HG02973 (cell line): ENCODE data around the gene GNPTG.

ENCODE experiments used
- ATAC-seq: cut with Tn5 transposase; IDR thresholded peaks from one replicate; pipeline ENCODE4 v1.9.1; 2021; ENCODE audit warnings: moderate library complexity; ENCODE audit not compliant: unreplicated experiment

The GNPTG gene

GRCh38 chr16:1346422-1347285 is 5.1 kb upstream of the GNPTG start:
- no peak for ATAC-seq

DNA sequence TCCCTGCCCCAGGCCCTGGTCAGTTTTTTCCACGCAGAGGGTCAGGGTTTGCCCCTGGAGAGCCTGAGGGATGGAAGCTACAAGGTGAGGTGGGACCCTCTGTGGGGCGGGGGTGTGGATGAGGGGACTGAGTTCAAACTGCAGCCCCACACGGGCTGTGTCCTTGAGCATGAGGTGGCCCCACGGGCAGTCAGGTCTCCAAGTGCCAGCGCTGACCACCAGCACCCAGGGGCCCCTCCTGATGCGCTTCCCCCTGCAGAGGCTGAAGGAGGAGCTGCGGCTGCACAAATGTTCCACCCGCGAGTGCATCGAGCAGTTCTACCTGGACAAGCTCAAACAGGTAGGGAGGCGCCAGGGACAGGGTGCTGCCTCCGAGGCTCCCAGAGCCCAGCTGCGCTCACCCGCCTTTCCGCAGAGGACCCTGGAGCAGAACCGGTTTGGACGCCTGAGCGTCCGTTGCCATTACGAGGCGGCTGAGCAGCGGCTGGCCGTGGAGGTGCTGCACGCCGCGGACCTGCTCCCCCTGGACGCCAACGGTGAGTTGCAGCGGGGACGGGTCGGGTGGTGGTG is 4.4 kb upstream of the GNPTG start:
- ATAC-seq, result no peak

- ATAC-seq, result no peak
Measured at GRCh38 chr16:1347962-1348361, 3.8 kb upstream of the GNPTG start.

DNA sequence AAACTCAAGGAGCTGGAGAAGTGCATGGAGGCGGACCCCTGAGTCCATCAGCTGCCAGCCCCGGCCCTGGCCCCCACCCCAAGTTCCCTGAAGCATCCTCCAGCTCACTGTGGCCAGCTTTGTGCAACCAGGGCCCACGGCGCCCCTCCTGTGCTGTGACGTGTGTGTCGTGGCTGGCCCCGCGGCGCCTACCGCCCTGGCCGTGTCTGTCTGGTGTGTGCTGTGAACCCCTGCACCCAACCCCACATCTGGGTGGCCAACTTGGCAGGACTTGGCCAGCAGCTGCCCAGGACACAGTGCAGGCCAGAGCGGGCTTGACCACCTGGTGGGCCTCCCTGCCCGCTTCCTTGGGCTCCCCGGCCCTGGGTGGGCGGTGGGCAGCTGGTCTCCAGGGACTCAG is 3.3 kb upstream of the GNPTG start:
- no peak for ATAC-seq

DNA sequence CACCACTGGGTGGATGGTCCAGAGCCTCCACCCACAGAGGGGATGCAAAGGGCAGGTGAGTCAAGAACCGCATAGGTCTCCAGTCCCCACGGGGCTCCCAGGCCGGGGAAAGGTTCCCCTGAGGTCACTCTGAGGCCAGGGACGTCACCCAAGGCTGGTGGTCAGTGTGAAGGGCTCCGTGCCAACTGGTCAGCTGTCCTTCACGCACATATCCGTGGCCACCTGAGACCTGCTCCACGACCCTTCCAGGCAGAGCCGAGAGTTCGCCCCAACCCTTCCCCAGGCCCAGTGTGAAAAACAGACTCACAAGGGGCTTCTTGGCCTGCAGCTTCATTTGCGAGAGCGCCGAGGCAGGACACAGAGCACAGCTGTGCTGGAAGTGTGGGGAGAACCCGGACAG is 2.8 kb upstream of the GNPTG start:
- no peak for ATAC-seq

DNA sequence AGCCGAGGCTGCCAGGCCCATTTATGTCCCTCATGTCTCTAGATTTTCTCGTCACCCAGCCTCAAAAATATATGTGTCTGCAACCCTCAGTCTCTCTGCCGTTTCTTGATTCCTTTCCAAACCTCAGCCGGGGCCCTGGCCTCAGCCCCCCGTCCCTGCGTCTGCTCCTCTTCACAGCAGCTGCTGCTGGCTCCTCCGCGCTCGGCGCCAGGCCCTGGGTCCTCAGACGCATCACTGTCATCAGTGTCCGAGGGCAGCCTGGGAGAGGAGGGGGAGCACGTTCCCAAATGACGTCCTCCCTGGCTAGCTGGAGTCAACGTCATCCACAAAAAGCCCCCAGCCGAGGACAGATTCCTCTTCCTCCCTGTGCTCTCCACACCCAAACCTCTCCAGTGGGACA is 2.4 kb upstream of the GNPTG start:
- ATAC-seq, result no peak

GRCh38 chr16:1349951-1350350 is 1.8 kb upstream of the GNPTG start:
- no peak for ATAC-seq

GRCh38 chr16:1350691-1351090 is 1.0 kb upstream of the GNPTG start:
- no peak for ATAC-seq

GRCh38 chr16:1351215-1351581 is 533 bp upstream of the GNPTG start:
- ATAC-seq, result no peak

DNA sequence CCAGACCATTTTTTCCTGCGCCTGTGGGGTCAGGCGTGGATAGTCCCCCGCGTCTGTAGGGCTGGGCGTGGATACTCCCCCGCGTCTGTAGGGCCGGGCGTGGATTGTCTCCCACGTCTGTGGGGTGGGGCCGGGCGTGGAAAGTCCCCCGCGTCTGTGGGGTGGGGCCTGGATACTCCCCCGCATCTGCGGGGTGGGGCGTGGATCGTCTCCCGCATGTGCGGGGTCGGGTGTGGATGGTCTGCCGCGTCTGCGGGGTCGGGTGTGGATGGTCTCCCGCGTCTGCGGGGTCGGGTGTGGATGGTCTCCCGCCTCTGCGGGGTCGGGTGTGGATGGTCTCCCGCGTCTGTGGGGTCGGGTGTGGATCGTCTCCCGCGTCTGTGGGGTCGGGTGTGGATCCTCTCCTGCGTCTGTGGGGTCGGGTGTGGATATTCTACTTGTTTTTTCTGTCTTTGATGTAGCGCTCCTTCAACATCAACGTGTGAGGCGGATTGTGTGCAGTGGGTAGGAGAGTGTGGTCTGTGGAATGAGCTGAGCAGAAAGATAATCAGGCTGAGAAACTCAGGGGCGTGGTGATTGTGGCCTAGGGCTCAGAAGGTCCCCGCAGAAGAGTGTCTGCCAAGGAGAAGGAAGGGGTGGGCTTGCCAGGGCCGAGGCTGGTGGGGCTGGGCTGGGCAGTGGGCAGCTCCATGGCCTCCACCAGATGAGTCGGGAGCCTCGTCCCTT is 3.2 kb downstream of the GNPTG start:
- ATAC-seq, result no peak

DNA sequence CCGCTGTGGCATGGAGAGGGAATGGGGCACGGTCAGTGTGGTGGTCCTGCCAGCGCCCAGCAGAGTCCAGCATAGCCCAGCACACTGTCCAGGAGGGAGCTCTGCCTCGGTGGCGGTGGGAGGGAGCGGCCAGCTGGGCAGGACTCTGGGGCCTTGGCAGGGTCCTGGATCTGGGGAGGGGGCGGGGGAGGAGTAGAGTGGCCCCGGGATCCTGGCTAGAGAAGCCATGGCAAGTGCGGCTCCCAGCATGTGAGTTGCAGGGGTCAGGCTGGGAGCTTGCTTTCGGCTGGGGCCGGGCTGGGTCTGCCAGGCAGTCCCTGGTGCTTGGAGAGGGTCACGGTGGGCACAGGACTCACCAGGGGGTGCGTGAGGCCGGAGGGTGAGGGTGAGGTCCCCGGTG is 3.9 kb downstream of the GNPTG start:
- ATAC-seq, result no peak

DNA sequence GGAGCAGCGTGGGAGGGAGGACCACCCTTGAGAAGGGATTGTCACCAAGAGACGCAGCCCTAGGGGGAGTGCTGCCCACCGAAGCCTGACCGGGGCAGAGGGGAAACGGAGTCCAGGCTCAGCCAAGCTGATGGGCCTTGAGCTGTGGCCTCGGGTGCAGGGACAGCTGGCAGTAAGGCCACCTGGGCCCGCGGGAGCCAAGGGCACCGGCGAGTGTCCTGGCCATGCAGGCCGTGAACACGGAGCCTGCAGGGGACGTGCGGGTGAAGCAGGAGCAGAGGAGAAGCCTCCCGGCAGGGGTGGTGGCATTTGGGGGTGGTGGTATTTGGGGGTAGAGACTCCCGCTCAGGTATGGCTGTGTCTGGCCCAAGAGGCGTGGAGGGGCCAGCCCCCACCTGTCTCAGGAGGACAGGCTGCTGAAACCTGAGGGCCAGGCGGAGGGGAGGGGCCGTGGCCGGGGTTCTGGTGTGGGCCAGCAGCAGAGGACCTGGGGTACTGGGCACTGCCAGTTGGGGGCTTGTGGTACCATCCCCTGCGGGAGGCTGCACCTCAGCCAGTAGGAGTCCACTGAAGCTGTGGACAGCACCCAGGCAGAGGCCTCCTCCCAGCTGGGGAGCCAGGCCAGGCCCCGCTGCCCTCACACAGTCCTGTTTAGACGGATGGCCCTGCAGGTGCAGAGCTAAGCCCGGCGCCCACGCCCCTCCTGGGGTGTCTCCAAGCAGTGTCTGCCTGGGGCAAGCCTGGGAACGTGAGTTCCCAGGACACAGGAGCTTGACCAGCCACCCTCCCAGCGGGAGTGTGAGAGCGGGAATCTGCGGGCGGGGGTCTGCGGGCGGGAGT is 4.5 kb downstream of the GNPTG start:
- no peak for ATAC-seq

DNA sequence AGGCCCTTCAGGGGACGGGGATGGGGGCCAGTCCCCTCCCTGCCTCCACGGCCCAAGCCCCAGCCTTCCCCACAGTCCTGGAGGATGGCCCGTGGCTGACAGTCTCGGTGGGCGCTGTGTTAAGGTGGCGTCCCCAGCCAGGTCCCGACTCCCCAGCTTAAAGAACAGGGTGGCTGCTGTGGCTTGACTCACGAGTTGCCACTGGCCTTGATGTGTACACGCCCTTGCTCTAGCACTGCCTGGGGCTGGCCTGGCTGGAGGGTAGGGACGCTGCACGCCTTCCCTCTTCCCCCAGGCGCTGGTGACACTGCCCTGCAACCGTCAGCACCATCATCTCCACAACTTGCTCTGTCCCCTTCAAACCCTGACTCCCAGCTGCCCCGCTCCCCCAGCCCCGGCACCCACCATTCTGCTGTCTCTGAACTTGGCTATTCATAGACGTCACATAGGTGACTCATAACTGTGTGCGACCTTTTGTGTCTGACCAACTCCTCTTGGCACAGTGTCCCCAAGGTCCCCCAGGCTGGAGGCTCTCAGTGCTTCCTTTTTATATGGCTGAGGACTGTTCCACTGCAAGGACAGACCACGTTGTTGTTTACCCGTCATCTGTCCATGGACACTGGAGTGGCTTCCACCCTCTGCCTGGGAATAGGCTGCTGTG is 6.3 kb downstream of the GNPTG start:
- ATAC-seq, result no peak

DNA sequence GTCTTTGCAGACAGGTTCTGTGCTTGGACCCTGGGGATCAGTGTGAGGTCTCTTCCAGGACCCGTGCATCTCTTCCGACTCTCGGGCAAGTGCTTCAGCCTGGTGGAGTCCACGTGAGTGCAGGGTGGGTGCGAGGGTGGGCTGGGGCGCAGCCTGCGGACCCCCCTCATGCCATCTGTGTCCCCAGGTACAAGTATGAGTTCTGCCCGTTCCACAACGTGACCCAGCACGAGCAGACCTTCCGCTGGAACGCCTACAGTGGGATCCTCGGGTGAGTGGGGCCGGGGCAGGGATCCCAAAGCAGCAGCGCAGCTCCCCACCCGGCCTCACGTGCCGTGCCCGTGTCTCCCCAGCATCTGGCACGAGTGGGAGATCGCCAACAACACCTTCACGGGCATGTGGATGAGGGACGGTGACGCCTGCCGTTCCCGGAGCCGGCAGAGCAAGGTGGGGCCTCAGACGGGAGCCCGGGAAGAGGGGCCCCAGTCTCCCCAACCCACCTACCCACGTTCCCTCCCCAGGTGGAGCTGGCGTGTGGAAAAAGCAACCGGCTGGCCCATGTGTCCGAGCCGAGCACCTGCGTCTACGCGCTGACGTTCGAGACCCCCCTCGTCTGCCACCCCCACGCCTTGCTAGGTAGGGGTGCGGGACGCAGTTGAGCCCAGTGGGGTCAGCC is 10.1 kb downstream of the GNPTG start:
- no peak for ATAC-seq

DNA sequence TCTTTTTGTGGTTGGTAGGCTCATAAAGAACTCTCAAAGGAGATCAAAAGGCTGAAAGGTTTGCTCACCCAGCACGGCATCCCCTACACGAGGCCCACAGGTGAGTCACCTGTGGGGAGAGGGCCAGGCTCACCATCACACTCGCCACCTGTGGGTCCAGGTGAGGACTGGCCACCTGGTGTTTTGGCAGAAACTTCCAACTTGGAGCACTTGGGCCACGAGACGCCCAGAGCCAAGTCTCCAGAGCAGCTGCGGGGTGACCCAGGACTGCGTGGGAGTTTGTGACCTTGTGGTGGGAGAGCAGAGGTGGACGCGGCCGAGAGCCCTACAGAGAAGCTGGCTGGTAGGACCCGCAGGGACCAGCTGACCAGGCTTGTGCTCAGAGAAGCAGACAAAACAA is 11.1 kb downstream of the GNPTG start:
- ATAC-seq, result no peak

GRCh38 chr16:1363501-1364041 is 11.8 kb downstream of the GNPTG start:
- ATAC-seq, result no peak

DNA sequence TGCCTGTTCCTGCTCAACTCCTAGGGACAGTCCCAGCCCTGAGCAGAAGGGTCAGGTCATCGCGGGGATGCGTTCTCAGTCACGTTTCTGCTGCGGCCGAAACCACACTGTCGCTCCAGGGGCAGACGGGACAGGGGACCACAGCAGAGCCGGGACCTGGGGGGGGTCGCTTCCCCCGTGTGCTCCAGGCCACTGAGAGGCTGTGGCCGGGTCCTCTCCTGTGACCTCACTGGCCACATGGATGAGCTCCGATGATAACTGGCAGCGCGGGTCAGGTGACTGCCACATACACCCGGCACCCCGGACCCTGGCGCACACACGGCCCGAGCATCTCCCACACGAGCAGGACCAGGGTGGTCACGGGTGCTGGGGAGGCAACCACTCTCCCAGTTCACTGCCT is 12.8 kb downstream of the GNPTG start:
- ATAC-seq, result no peak

GRCh38 chr16:1366060-1366711 is 14.5 kb downstream of the GNPTG start:
- no peak for ATAC-seq

DNA sequence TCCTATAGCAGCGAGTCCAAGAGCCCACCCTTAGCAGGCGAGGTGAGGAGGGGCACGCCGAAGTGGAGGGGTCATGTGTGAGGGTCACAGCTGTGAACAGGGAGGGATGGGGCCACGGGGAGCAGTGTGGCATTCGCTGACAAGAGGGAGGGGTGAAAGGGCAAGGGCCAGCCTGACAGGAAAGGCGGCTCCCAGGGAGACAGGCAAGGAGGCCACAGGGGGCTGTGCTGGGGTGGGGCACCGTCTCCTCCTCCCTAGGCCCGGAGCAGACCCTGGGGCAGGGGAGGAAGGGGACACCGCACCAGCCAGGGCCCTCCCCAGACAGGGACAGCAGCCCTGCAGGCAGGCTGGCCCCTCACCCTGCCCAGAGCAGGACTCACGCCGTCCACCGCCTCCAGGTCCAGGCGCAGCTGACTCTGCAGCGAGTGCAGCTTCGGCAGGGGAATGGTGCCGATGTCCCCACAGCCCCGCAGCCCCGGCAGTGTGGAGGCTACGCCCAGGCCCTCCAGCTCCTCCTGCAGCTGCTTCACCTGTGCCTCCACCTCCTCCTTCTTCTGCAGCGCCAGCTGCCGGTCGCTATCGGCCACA is 15.1 kb downstream of the GNPTG start:
- no peak for ATAC-seq
